Uterus (tissue), 4 donors: ENCODE results near the gene PEX5L. TPM values are rescaled to one million over a fixed set of nuclear protein-coding genes. Genes with fewer than 3 reads are reported as not detected.

Experiments used
- DNase-seq, 2 donors: peaks; one replicate each; pipeline ENCODE4 v3.0.0-alpha.2; 2019 to 2020
- H3K27ac ChIP-seq, 2 donors: fragments of 200-600 bp; sonication (generic); 1 replicate in 1 of 2; 2 replicates in 1 of 2; pipeline ENCODE4 v1.5.1; 2016 to 2018
- H3K27me3 ChIP-seq, 2 donors: fragments of 200-600 bp; sonication (generic); one replicate each; pipeline ENCODE4 v1.5.1; 2018 to 2019; ENCODE audit warnings: control low read depth in 1 of 2
- H3K36me3 ChIP-seq, 2 donors: fragments of 200-600 bp; sonication (generic); one replicate each; pipeline ENCODE4 v1.5.1; 2019; ENCODE audit warnings: control low read depth in 1 of 2
- H3K4me1 ChIP-seq, 2 donors: fragments of 200-600 bp; sonication (generic); one replicate each; pipeline ENCODE4 v1.5.1; 2018 to 2019; ENCODE audit warnings: control low read depth in 1 of 2
- H3K4me3 ChIP-seq, 2 donors: fragments of 200-600 bp; sonication (generic); 1 replicate in 1 of 2; 2 replicates in 1 of 2; pipeline ENCODE4 v1.5.1; 2018 to 2019; ENCODE audit warnings: mild to moderate bottlenecking in 1 of 2
- H3K9me3 ChIP-seq, 2 donors: fragments of 200-600 bp; sonication (generic); one replicate each; pipeline ENCODE4 v1.5.1; 2019; ENCODE audit warnings: control low read depth in 1 of 2
- CTCF ChIP-seq, 4 experiments: fragments of 200-600 bp in 2 of 4; fragments of 450-650 bp in 2 of 4; sonication (generic) in 2 of 4; IDR thresholded peaks; one replicate each; pipeline ENCODE4 v1.5.1; 2016 to 2019; ENCODE audit warnings: antibody characterized with exemption in 4 of 4, mild to moderate bottlenecking in 2 of 4, moderate library complexity in 1 of 4
- POLR2A ChIP-seq, 2 donors: fragments of 450-650 bp; IDR thresholded peaks; one replicate each; pipeline ENCODE4 v1.6.1; 2016; ENCODE audit warnings: antibody characterized with exemption in 2 of 2, mild to moderate bottlenecking in 1 of 2, moderate library complexity in 1 of 2
- intact Hi-C: fragments of 100-400 bp; cut with DNase I; formaldehyde crosslinking; loops from one replicate; pipeline ENCODE4 v1.15.1; 2023; ENCODE audit warnings: low total_unique reads
- total RNA-seq, 4 donors: library from RNA; depleted of rRNA in 3 of 4; stranded (reverse); fragments of >200 nt in 3 of 4; gene quantifications; one replicate each; pipeline versions ENCODE4 v1.1.0 to v1.2.4, GENCODE V29; 2014 to 2023
- donor health status: DM: yes; HTN: yes; CAD: no.

Gene PEX5L
- total RNA-seq, 4 donors from 2014 or later = 0.07 to 0.34 TPM; not detected in 2

GRCh38 chr3:179950840-179951239, 85.9 kb downstream of the PEX5L start:
- H3K9me3 ChIP-seq = no peaks in the 10 kb centered on the region
- no peak for DNase-seq
- H3K27me3 ChIP-seq = no peaks in the 10 kb centered on the region
- no peaks in the 10 kb centered on the region for H3K4me1 ChIP-seq
- H3K27ac ChIP-seq = no peak overlapping the region
- no peak overlapping the region for H3K4me3 ChIP-seq
- TF ChIP-seq POLR2A (IDR thresholded peaks at IDR 0.05) = no peak
- no peak for TF ChIP-seq CTCF (IDR thresholded peaks at IDR 0.05)
- no peaks in the 10 kb centered on the region for H3K36me3 ChIP-seq
- intact Hi-C loops = no loop called here

DNA sequence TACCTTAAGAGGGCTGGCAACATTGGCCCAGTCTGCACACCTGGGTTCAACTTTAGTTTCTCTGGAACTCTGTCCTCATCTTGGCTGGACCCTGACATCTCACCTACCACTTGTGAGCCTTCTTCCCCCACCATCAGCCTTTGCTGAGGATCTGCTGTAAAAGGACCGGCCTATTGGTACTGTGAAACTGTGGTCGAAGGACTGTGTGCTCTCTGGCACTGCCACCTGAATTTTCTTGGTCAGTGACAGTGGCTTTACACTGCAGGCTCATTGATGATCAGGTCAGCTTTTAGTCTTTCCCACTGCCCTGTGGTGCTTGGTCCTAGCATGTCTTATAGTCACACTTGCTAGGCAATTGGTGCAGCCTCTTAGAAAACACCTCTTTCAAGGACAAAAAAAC, 86.9 kb downstream of the PEX5L start:
- Histone ChIP-seq H3K4me3 (no peak overlapping the region), H3K4me1 (no peaks in the 10 kb centered on the region), H3K27ac (no peak overlapping the region), H3K27me3 (no peaks in the 10 kb centered on the region), H3K9me3 (no peaks in the 10 kb centered on the region), H3K36me3 (no peaks in the 10 kb centered on the region)
- TF ChIP-seq CTCF (IDR thresholded peaks at IDR 0.05) (no peak), POLR2A (IDR thresholded peaks at IDR 0.05) (no peak)
- DNase-seq = no peak
- intact Hi-C loops = no loop called here

- Histone ChIP-seq H3K4me1 (no peaks in the 10 kb centered on the region), H3K36me3 (no peaks in the 10 kb centered on the region), H3K27me3 (no peaks in the 10 kb centered on the region), H3K27ac (no peak overlapping the region), H3K4me3 (no peak overlapping the region), H3K9me3 (no peaks in the 10 kb centered on the region)
- TF ChIP-seq POLR2A (IDR thresholded peaks at IDR 0.05) (no peak), CTCF (IDR thresholded peaks at IDR 0.05) (no peak)
- intact Hi-C loops = no loop called here
- DNase-seq = no peak
These were observed 87.3 kb downstream of the PEX5L start for GRCh38 chr3:179949412-179949811.

DNA sequence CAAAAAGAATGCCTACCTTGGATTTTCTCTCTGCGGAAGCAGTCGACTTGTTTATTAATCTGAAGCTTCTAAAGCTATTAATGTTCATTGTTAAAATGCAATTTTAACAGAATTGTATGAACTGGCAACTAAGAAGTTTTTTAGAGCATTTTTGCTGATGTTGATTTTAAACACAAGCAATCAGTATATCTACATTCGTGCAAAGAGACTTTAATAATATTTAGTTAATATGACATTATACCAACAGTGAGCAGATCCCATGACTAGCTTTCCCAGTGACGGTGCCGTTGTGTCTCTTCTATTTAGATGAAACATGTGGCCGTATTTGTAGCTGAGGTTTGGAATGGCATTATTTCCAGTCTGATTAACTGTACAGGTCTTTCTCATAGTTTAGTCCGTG, 88.0 kb downstream of the PEX5L start:
- Histone ChIP-seq H3K4me3 (no peak overlapping the region), H3K27me3 (no peaks in the 10 kb centered on the region), H3K36me3 (no peaks in the 10 kb centered on the region), H3K27ac (no peak overlapping the region), H3K4me1 (no peaks in the 10 kb centered on the region), H3K9me3 (no peaks in the 10 kb centered on the region)
- TF ChIP-seq POLR2A (IDR thresholded peaks at IDR 0.05) = no peak
- no peak for TF ChIP-seq CTCF (IDR thresholded peaks at IDR 0.05)
- DNase-seq = no peak
- intact Hi-C loops = no loop called here

GRCh38 chr3:179945569-179945968, 91.2 kb downstream of the PEX5L start:
- Histone ChIP-seq H3K36me3 (no peaks in the 10 kb centered on the region), H3K27ac (no peak overlapping the region), H3K9me3 (no peaks in the 10 kb centered on the region), H3K4me1 (no peaks in the 10 kb centered on the region), H3K4me3 (no peak overlapping the region), H3K27me3 (no peaks in the 10 kb centered on the region)
- TF ChIP-seq POLR2A (IDR thresholded peaks at IDR 0.05) = no peak
- no peak for TF ChIP-seq CTCF (IDR thresholded peaks at IDR 0.05)
- intact Hi-C loops = no loop called here
- DNase-seq = no peak
